GM21367 (cell line): Measurements from ENCODE around the gene MLC1.

Experiments used
- ATAC-seq: cut with Tn5 transposase; IDR thresholded peaks from one replicate; pipeline ENCODE4 v1.9.1; 2021; ENCODE audit not compliant: unreplicated experiment

MLC1 gene

GRCh38 chr22:50016988-50017700 is 68.1 kb downstream of the MLC1 start:
- ATAC-seq: no peak

- ATAC-seq: no peak
These were observed 68.8 kb downstream of the MLC1 start for GRCh38 chr22:50016308-50016987.

- ATAC-seq: no peak
These were observed 69.5 kb downstream of the MLC1 start for GRCh38 chr22:50015451-50016307.

GRCh38 chr22:50014655-50015401 is 70.4 kb downstream of the MLC1 start:
- no peak for ATAC-seq

- ATAC-seq: no peak
These were observed 71.1 kb downstream of the MLC1 start for GRCh38 chr22:50014053-50014501.

GRCh38 chr22:50012211-50013181 is 72.7 kb downstream of the MLC1 start, which contains the start of gene IL17REL:
IL17REL (minus strand) TSS chr22:50012765; CDS start chr22:50012646, 119 bp downstream.
- no peak for ATAC-seq

GRCh38 chr22:50011447-50012210 is 73.6 kb downstream of the MLC1 start:
- no peak for ATAC-seq

GRCh38 chr22:50010676-50011446 is 74.4 kb downstream of the MLC1 start:
- no peak for ATAC-seq

GRCh38 chr22:50009765-50010675 is 75.2 kb downstream of the MLC1 start:
- ATAC-seq: no peak
